Adrenal gland (tissue), 5 donors: ENCODE measurements around the gene NBPF8.
"Not testable (repeated sequence)": the region's sequence is repeated elsewhere in the genome, so short reads cannot be mapped to it uniquely, and the experiment has no call there.

ENCODE experiments used
- POLR2A ChIP-seq, 2 donors: fragments of 450-650 bp; IDR thresholded peaks; one replicate each; pipeline ENCODE4 v1.6.1; 2017; ENCODE audit warnings: antibody characterized with exemption in 2 of 2, mild to moderate bottlenecking in 2 of 2, moderate library complexity in 1 of 2
- TF ChIP-seq, protein P1 (sequence below), 6 experiments: fragments of 450-650 bp in 4 of 6; fragments of 200-600 bp in 2 of 6; sonication (generic) in 1 of 6; IDR thresholded peaks; 1 replicate in 5 of 6; 2 replicates in 1 of 6; pipeline versions ENCODE4 v1.5.1 to v1.8.0; 2016 to 2021; ENCODE audit warnings: antibody characterized with exemption in 6 of 6, mild to moderate bottlenecking in 2 of 6, moderate library complexity in 1 of 6
- donor health status: DM: no; HTN: no; CAD: no.

DNA sequence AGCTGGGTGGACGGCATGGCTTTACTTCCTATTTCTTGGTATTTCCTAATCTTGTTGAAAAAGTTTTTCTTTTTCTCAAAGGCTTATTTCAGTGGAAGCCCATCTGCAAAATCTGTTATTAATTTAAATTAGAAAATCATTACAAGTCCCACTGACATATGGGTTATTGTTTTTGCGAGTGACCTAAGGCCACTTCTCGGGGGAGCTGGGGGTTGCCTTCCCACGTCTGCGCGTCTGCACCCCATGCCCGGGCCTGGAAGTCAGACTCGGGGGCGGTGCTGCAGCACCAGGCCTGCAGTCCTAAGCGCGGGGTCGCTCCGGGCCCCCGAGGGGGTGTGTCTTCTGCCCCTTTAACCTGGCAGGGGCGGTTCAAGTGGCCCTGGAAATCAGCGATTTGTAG, 384 bp upstream of the NBPF8 start:
- TF ChIP-seq, protein P1, sequence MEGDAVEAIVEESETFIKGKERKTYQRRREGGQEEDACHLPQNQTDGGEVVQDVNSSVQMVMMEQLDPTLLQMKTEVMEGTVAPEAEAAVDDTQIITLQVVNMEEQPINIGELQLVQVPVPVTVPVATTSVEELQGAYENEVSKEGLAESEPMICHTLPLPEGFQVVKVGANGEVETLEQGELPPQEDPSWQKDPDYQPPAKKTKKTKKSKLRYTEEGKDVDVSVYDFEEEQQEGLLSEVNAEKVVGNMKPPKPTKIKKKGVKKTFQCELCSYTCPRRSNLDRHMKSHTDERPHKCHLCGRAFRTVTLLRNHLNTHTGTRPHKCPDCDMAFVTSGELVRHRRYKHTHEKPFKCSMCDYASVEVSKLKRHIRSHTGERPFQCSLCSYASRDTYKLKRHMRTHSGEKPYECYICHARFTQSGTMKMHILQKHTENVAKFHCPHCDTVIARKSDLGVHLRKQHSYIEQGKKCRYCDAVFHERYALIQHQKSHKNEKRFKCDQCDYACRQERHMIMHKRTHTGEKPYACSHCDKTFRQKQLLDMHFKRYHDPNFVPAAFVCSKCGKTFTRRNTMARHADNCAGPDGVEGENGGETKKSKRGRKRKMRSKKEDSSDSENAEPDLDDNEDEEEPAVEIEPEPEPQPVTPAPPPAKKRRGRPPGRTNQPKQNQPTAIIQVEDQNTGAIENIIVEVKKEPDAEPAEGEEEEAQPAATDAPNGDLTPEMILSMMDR (IDR thresholded peaks at IDR 0.05) = not testable (repeated sequence)
- TF ChIP-seq POLR2A (IDR thresholded peaks at IDR 0.05) = not testable (repeated sequence)
